ENCODE results near the gene CBY2. TPM values are rescaled to one million over a fixed set of nuclear protein-coding genes. Genes with fewer than 3 reads are reported as not detected.

Gene CBY2
- total and polyA plus RNA-seq, 10 of the 15 experiments (the other 5 are each of a cell fraction or from before 2014, with no cell fraction given): 0.08 to 0.64 (median 0.23) TPM; not detected in 6

DNA sequence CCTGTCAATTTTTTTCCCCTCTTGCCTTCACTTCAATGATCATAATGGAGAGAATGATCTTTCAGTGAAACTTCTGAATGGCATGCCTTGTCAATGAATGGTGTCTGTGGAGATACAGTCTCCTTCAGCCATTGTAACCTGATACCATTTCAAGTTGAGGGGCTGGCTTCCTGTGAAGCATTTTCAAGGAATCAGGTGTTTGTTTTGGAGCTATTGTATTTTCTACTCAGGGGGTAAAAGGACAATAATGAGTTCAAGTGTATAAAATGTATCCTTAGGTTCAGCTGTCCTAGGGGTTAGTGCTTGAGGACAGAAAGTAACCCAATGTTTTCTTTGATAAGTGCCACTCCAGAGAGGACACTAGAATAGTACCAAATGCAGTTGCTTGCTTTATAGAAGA lies 23.8 kb upstream of the CBY2 start (continued):
- no peak for TF ChIP-seq BHLHE40 (IDR thresholded peaks at IDR 0.05; ENCODE audit: borderline replicate concordance in 1 of 2, low read depth in 2 of 2, low read length in 1 of 2)
- TF ChIP-seq JUND (IDR thresholded peaks at IDR 0.05; ENCODE audit: low read depth, low read length): no peak
- TF ChIP-seq CEBPB (IDR thresholded peaks at IDR 0.05; ENCODE audit: borderline replicate concordance in 1 of 2, low read depth in 2 of 2, low read length in 2 of 2): no peak
- TF ChIP-seq, protein P1, sequence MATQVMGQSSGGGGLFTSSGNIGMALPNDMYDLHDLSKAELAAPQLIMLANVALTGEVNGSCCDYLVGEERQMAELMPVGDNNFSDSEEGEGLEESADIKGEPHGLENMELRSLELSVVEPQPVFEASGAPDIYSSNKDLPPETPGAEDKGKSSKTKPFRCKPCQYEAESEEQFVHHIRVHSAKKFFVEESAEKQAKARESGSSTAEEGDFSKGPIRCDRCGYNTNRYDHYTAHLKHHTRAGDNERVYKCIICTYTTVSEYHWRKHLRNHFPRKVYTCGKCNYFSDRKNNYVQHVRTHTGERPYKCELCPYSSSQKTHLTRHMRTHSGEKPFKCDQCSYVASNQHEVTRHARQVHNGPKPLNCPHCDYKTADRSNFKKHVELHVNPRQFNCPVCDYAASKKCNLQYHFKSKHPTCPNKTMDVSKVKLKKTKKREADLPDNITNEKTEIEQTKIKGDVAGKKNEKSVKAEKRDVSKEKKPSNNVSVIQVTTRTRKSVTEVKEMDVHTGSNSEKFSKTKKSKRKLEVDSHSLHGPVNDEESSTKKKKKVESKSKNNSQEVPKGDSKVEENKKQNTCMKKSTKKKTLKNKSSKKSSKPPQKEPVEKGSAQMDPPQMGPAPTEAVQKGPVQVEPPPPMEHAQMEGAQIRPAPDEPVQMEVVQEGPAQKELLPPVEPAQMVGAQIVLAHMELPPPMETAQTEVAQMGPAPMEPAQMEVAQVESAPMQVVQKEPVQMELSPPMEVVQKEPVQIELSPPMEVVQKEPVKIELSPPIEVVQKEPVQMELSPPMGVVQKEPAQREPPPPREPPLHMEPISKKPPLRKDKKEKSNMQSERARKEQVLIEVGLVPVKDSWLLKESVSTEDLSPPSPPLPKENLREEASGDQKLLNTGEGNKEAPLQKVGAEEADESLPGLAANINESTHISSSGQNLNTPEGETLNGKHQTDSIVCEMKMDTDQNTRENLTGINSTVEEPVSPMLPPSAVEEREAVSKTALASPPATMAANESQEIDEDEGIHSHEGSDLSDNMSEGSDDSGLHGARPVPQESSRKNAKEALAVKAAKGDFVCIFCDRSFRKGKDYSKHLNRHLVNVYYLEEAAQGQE (IDR thresholded peaks at IDR 0.05; ENCODE audit: low read depth, low read length): no peak
- TF ChIP-seq POLR2AphosphoS5 (IDR thresholded peaks at IDR 0.05; ENCODE audit: low read length): no peak
- TF ChIP-seq ESRRA (IDR thresholded peaks at IDR 0.05; ENCODE audit: low read length): no peak
- TF ChIP-seq SKIL (IDR thresholded peaks at IDR 0.05; ENCODE audit: low read depth, poor library complexity, severe bottlenecking): no peak
- TF ChIP-seq, protein P2, sequence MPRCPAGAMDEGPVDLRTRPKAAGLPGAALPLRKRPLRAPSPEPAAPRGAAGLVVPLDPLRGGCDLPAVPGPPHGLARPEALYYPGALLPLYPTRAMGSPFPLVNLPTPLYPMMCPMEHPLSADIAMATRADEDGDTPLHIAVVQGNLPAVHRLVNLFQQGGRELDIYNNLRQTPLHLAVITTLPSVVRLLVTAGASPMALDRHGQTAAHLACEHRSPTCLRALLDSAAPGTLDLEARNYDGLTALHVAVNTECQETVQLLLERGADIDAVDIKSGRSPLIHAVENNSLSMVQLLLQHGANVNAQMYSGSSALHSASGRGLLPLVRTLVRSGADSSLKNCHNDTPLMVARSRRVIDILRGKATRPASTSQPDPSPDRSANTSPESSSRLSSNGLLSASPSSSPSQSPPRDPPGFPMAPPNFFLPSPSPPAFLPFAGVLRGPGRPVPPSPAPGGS (IDR thresholded peaks at IDR 0.05; ENCODE audit: borderline replicate concordance, insufficient read depth, low read depth, low read length, poor library complexity, severe bottlenecking): no peak
- TF ChIP-seq, protein P3, sequence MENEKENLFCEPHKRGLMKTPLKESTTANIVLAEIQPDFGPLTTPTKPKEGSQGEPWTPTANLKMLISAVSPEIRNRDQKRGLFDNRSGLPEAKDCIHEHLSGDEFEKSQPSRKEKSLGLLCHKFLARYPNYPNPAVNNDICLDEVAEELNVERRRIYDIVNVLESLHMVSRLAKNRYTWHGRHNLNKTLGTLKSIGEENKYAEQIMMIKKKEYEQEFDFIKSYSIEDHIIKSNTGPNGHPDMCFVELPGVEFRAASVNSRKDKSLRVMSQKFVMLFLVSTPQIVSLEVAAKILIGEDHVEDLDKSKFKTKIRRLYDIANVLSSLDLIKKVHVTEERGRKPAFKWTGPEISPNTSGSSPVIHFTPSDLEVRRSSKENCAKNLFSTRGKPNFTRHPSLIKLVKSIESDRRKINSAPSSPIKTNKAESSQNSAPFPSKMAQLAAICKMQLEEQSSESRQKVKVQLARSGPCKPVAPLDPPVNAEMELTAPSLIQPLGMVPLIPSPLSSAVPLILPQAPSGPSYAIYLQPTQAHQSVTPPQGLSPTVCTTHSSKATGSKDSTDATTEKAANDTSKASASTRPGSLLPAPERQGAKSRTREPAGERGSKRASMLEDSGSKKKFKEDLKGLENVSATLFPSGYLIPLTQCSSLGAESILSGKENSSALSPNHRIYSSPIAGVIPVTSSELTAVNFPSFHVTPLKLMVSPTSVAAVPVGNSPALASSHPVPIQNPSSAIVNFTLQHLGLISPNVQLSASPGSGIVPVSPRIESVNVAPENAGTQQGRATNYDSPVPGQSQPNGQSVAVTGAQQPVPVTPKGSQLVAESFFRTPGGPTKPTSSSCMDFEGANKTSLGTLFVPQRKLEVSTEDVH (IDR thresholded peaks at IDR 0.05; ENCODE audit: low read depth, partially characterized antibody): no peak

Data from GM12878 (cell line).